Fibroblast of villous mesenchyme (primary cell): ENCODE results near the gene PTPRN2. TPM values are rescaled to one million over a fixed set of nuclear protein-coding genes. Genes with fewer than 3 reads are reported as not detected.

Experiments
- DNase-seq: peaks from one replicate; pipeline ENCODE4 v3.0.0-alpha.2; 2010; ENCODE audit warnings: low read depth
- H3K4me3 ChIP-seq: 2 replicates; pipeline ENCODE4 v1.5.1; 2011; ENCODE audit warnings: low read depth, mild to moderate bottlenecking, low read length
- total RNA-seq: library from RNA; depleted of rRNA; stranded (reverse); fragments of >200 nt; gene quantifications from 2 replicates; pipeline ENCODE4 v1.2.3, GENCODE V29; 2012
- TF ChIP-seq, protein P1 (sequence below): IDR thresholded peaks from 2 replicates; pipeline ENCODE4 v1.5.1; 2012; ENCODE audit warnings: low read depth, mild to moderate bottlenecking, low read length; ENCODE audit not compliant: insufficient read depth

PTPRN2 gene
- total RNA-seq, 1 donor, result not detected

- H3K4me3 ChIP-seq, result no peak overlapping the region
- TF ChIP-seq, protein P1, sequence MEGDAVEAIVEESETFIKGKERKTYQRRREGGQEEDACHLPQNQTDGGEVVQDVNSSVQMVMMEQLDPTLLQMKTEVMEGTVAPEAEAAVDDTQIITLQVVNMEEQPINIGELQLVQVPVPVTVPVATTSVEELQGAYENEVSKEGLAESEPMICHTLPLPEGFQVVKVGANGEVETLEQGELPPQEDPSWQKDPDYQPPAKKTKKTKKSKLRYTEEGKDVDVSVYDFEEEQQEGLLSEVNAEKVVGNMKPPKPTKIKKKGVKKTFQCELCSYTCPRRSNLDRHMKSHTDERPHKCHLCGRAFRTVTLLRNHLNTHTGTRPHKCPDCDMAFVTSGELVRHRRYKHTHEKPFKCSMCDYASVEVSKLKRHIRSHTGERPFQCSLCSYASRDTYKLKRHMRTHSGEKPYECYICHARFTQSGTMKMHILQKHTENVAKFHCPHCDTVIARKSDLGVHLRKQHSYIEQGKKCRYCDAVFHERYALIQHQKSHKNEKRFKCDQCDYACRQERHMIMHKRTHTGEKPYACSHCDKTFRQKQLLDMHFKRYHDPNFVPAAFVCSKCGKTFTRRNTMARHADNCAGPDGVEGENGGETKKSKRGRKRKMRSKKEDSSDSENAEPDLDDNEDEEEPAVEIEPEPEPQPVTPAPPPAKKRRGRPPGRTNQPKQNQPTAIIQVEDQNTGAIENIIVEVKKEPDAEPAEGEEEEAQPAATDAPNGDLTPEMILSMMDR, result no peak
- DNase-seq, result no peak
Observed at GRCh38 chr7:157719705-157720655, 867.6 kb downstream of the PTPRN2 start.

DNA sequence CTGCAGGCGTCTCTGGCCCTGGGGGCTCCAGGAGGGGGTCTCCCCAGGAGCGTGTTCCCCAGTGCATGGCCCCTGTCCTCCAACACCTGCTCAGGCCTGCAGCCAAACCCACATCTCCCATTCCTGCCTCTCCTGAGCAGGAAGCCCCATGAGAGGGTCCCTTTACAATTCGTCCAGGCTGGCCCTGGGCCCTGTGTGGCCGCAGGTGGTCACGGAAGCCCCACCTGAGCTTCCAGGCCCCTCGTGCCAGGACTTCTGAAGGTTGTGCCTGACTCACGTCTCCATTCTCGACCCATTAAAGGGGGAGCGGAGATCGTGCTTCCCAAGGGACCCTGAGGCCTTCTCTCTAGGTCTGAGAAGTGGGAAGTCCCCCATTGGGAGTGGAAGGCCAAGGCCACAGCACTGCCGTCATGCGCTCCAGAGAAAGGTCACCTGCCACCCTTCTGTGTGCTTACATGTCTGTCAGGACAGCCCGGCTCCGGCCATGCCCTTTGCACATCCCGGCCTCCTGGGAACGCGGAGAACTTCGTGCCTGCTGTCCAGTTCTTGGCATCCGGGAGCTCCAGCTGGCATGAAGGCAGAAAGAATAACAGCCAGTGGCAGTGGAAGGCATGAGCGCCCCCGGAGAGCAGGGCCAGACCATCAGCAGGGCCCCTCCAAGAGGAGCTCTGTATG lies 868.5 kb downstream of the PTPRN2 start:
- no peak for DNase-seq
- no peak overlapping the region for H3K4me3 ChIP-seq
- TF ChIP-seq, protein P1, result no peak

- H3K4me3 ChIP-seq, result no peak overlapping the region
- TF ChIP-seq, protein P1, result no peak
- no peak for DNase-seq
Observed at GRCh38 chr7:157718303-157719007, 869.2 kb downstream of the PTPRN2 start.

- no peak overlapping the region for H3K4me3 ChIP-seq
- TF ChIP-seq, protein P1, result no peak
- DNase-seq, result no peak
Observed at GRCh38 chr7:157717211-157718174, 870.1 kb downstream of the PTPRN2 start.

- DNase-seq, result no peak
- TF ChIP-seq, protein P1, result no peak
- H3K4me3 ChIP-seq, result no peak overlapping the region
Observed at GRCh38 chr7:157715938-157716280, 871.7 kb downstream of the PTPRN2 start.
